GM12878 (cell line): Measurements from ENCODE around the gene DAZAP2. TPM values are rescaled to one million over a fixed set of nuclear protein-coding genes. Genes with fewer than 3 reads are reported as not detected.
"Not testable (repeated sequence)": the region's sequence is repeated elsewhere in the genome, so short reads cannot be mapped to it uniquely, and the experiment has no call there.

ENCODE experiments used
- ATAC-seq: fragments of 200-7000 bp; cut with Tn5 transposase; 3 replicates; pipeline ENCODE4 v1.9.1; 2020; ENCODE audit warnings: mild to moderate bottlenecking, moderate library complexity
- BruUV-seq: library from RNA; stranded (reverse); fragments of 400-500 nt; replicated peaks from 2 replicates; lab custom pipeline; 2021; lab: Mats Ljungman, UMichigan
- CTCF ChIA-PET: fragments of 300-600 bp; sonication (Branson Sonifier 250); formaldehyde crosslinking; extraction: SDS; loops from one replicate; lab custom pipeline; 2021; ENCODE audit warnings: inconsistent platforms; lab: Yijun Ruan, JAX
- POLR2A ChIA-PET: fragments of 350-600 bp; formaldehyde crosslinking; extraction: SDS; loops from one replicate; lab custom pipeline; 2021; ENCODE audit warnings: inconsistent platforms; lab: Charles Lee
- RAD21 ChIA-PET: fragments of 300-600 bp; sonication (Branson Sonifier 250); formaldehyde crosslinking; loops from one replicate; lab custom pipeline; 2023; ENCODE audit warnings: antibody characterized with exemption; ENCODE audit not compliant: unreplicated experiment; lab: Charles Lee
- SMC1A ChIA-PET: fragments of 300-600 bp; sonication (Branson Sonifier 250); formaldehyde crosslinking; loops from one replicate; lab custom pipeline; 2023; ENCODE audit not compliant: unreplicated experiment, uncharacterized antibody; lab: Charles Lee
- DNase-seq: peaks from one replicate; pipeline ENCODE4 v3.0.0-alpha.2; 2011; ENCODE audit warnings: low read depth, low spot score
- FAIRE-seq: peaks from 3 replicates; lab custom pipeline; 2011; peaks lifted over from hg19 to GRCh38; lab: Jason Lieb, UNC
- H2AFZ ChIP-seq: 2 replicates; pipeline ENCODE4 v1.6.0; 2011; ENCODE audit warnings: low read depth, low read length, control low read depth; ENCODE audit not compliant: control insufficient read depth
- H3K27ac ChIP-seq: 2 replicates; pipeline ENCODE4 v1.5.1; 2011; ENCODE audit warnings: control low read depth; ENCODE audit not compliant: control insufficient read depth, insufficient read depth
- H3K27me3 ChIP-seq, 2 experiments: replicated peaks in 1 of 2; 2 replicates each; pipeline versions ENCODE4 v1.6.0 to v1.6.1; 2011; ENCODE audit warnings: low read length in 1 of 2; ENCODE audit not compliant: control insufficient read depth in 2 of 2, insufficient read depth in 2 of 2
- H3K36me3 ChIP-seq, 2 experiments: 2 replicates each; pipeline ENCODE4 v1.5.1; 2011; ENCODE audit warnings: low read length in 1 of 2; ENCODE audit not compliant: control insufficient read depth in 2 of 2, insufficient read depth in 2 of 2
- H3K4me1 ChIP-seq: 2 replicates; pipeline ENCODE4 v1.6.1; 2011; ENCODE audit warnings: mild to moderate bottlenecking, low read length, moderate library complexity, mixed read lengths; ENCODE audit not compliant: control insufficient read depth, insufficient read depth
- H3K4me2 ChIP-seq: 2 replicates; pipeline ENCODE4 v1.6.0; 2011; ENCODE audit warnings: control low read depth; ENCODE audit not compliant: control insufficient read depth, insufficient read depth
- H3K4me3 ChIP-seq: fragments of 200-600 bp; sonication (generic); 2 replicates; pipeline ENCODE4 v1.5.1; 2016
- H3K79me2 ChIP-seq: 2 replicates; pipeline ENCODE4 v1.6.0; 2011; ENCODE audit warnings: low read length; ENCODE audit not compliant: control insufficient read depth, insufficient read depth
- H3K9ac ChIP-seq: 2 replicates; pipeline ENCODE4 v1.8.0; 2011; ENCODE audit warnings: low read length, control low read depth, mixed read lengths; ENCODE audit not compliant: control insufficient read depth, insufficient read depth
- H3K9me3 ChIP-seq: replicated peaks from 3 replicates; pipeline ENCODE4 v1.5.1; 2011; ENCODE audit warnings: mild to moderate bottlenecking, low read length; ENCODE audit not compliant: control insufficient read depth, insufficient read depth
- H4K20me1 ChIP-seq: 2 replicates; pipeline ENCODE4 v1.6.0; 2011; ENCODE audit not compliant: control insufficient read depth, insufficient read depth
- WGBS: methylation state at CpG from one replicate; pipeline ENCODE4 v1.1.6; 2016; ENCODE audit warnings: low lambda C conversion rate; ENCODE audit not compliant: insufficient replicate concordance, insufficient coverage; ENCODE audit errors: missing lambda C conversion rate; 5-methylcytosine and 5-hydroxymethylcytosine counted together
- in situ Hi-C: fragments of 300-500 bp; cut with MboI; formaldehyde crosslinking; loops from 9 replicates; pipeline ENCODE4 v1.14.3; 2018; ENCODE audit warnings: mixed read lengths
- intact Hi-C: fragments of 100-400 bp; cut with micrococcal nuclease; formaldehyde crosslinking; loops from one replicate; pipeline ENCODE4 v1.14.2; 2022; ENCODE audit not compliant: unreplicated experiment
- polyA plus RNA-seq, 11 experiments: library from polyadenylated mRNA; depleted of rRNA in 4 of 11; unstranded in 6 of 11; stranded (reverse) in 5 of 11; fragments of >200 nt; fragmentation: Nextera tagmentation in 4 of 11; fragmentation: Illumina TruSeq in 1 of 11; extraction: Ambion mirVana in 4 of 11; extraction: Trizol in 1 of 11; gene quantifications; 1 replicate in 1 of 11; 2 replicates in 10 of 11; pipeline versions ENCODE4 v1.2.1 to v1.2.3, GENCODE V29; 2011 to 2016; ENCODE audit warnings: inconsistent platforms in 2 of 11, missing spikeins in 2 of 11, low read depth in 1 of 11
- total RNA-seq, 4 experiments: library from RNA; depleted of rRNA in 3 of 4; stranded (reverse); fragments of >200 nt in 3 of 4; fragmentation: Illumina TruSeq in 1 of 4; extraction: Trizol in 1 of 4; gene quantifications; 2 replicates each; pipeline versions ENCODE4 v1.2.1 to v1.2.3, GENCODE V29; 2013 to 2021
- TF ChIP-seq, protein P1 (sequence below): IDR thresholded peaks from 2 replicates; pipeline ENCODE4 v1.6.1; 2012; ENCODE audit warnings: mild to moderate bottlenecking, low read depth, low read length

DAZAP2 gene
- total and polyA plus RNA-seq, 10 of the 15 experiments (the other 5 are each of a cell fraction or from before 2014, with no cell fraction given), result 71.0 to 267 (median 158) TPM

DNA sequence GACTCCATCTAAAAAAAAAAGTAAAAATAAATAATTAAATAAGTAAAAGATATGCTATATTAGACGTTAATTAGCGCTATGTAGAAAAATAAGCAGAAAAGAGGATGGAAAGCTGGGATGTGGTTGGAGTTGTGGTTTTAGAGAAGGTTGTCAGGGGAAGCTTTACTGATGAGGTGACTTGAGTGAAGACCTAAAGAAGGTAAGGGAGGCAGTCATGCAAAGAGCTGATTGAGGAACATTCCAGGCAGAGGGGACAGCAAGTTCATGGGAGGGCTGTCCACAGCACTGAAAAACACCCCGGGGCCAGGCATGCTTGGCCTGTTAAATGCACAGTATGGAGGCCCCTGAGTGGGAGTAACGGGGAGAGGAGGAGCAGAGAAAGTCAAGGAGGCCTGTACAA, 15.9 kb downstream of the DAZAP2 start:
- DNase-seq (no peak), ATAC-seq (no peak), FAIRE-seq (no peak)
- no peaks in the 10 kb centered on the region for H3K79me2 ChIP-seq
- H3K4me3 ChIP-seq, result no peak overlapping the region
- ChIA-PET RAD21 (no interaction called here), POLR2A (no interaction called here), SMC1A (no interaction called here), CTCF (interaction anchor here (0.6 to 1.3 kb wide), 3 partner anchors 87 to 429 kb away, joined by 3 to 5 read pairs (median 4); no protein-coding TSS in a partner anchor)
- H3K27me3 ChIP-seq, result no peaks in the 10 kb centered on the region
- H2AFZ ChIP-seq, result no peak overlapping the region
- BruUV-seq, result no TSS peak
- TF ChIP-seq, protein P1, sequence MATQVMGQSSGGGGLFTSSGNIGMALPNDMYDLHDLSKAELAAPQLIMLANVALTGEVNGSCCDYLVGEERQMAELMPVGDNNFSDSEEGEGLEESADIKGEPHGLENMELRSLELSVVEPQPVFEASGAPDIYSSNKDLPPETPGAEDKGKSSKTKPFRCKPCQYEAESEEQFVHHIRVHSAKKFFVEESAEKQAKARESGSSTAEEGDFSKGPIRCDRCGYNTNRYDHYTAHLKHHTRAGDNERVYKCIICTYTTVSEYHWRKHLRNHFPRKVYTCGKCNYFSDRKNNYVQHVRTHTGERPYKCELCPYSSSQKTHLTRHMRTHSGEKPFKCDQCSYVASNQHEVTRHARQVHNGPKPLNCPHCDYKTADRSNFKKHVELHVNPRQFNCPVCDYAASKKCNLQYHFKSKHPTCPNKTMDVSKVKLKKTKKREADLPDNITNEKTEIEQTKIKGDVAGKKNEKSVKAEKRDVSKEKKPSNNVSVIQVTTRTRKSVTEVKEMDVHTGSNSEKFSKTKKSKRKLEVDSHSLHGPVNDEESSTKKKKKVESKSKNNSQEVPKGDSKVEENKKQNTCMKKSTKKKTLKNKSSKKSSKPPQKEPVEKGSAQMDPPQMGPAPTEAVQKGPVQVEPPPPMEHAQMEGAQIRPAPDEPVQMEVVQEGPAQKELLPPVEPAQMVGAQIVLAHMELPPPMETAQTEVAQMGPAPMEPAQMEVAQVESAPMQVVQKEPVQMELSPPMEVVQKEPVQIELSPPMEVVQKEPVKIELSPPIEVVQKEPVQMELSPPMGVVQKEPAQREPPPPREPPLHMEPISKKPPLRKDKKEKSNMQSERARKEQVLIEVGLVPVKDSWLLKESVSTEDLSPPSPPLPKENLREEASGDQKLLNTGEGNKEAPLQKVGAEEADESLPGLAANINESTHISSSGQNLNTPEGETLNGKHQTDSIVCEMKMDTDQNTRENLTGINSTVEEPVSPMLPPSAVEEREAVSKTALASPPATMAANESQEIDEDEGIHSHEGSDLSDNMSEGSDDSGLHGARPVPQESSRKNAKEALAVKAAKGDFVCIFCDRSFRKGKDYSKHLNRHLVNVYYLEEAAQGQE, result no peak
- no peak overlapping the region for H3K27ac ChIP-seq
- in situ Hi-C loops (no loop called here), intact Hi-C loops (loop anchor here (5.0 to 10.0 kb wide), 2 partner anchors 207 to 430 kb away; partner anchors contain the start of gene LETMD1)
- no peaks in the 10 kb centered on the region for H3K4me1 ChIP-seq
- H3K9ac ChIP-seq, result no peak overlapping the region
- no peaks in the 10 kb centered on the region for H4K20me1 ChIP-seq
- no peak overlapping the region for H3K4me2 ChIP-seq
- H3K9me3 ChIP-seq, result no peaks in the 10 kb centered on the region
- H3K36me3 ChIP-seq, result no peaks in the 10 kb centered on the region
- WGBS, result 67% methylated on average over 4 of the region's 4 CpGs

DNA sequence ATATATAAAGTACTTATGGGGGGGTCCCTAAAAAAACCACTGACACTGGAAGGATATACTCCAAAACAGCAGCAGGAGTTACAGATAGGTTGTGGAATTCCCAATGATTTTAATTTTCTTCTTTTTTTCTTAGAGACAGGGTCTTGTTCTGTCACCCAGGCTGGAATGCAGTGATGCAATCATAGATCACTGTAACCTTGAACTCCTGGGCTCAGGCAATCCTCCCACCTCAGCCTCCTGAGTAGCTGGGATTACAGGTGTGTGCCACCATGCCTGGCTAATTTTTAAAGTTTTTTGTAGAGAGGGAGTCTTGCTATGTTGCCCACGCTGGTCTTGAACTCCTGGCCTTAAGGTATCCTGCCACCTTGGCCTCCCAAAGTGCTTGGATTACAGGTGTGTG, 21.0 kb downstream of the DAZAP2 start:
- CTCF ChIA-PET, H3K9ac ChIP-seq, H3K27ac ChIP-seq, H3K79me2 ChIP-seq, FAIRE-seq, H3K9me3 ChIP-seq, H2AFZ ChIP-seq, H3K4me3 ChIP-seq, H4K20me1 ChIP-seq, in situ Hi-C loops, BruUV-seq, SMC1A ChIA-PET, POLR2A ChIA-PET, ATAC-seq, DNase-seq, H3K27me3 ChIP-seq, H3K36me3 ChIP-seq, H3K4me1 ChIP-seq, RAD21 ChIA-PET, H3K4me2 ChIP-seq: not testable (repeated sequence)
- intact Hi-C loops, result loop anchor here (10.0 kb wide), 1 partner anchor 435 kb away; no protein-coding TSS in a partner anchor
- WGBS, result 100% methylated on average over 1 of the region's 1 CpG
